BE2C (cell line): ENCODE results near the gene DNAJC8.

Source experiments
- DNase-seq: peaks from one replicate; pipeline ENCODE4 v3.0.0-alpha.2; 2020
- H3K27me3 ChIP-seq: fragments of 250-450 bp; sonication (Bioruptor Pico); 2 replicates; pipeline ENCODE4 v1.5.1; 2020; ENCODE audit warnings: mild to moderate bottlenecking
- H3K36me3 ChIP-seq: fragments of 250-450 bp; sonication (Bioruptor Pico); 2 replicates; pipeline ENCODE4 v1.5.1; 2020; ENCODE audit warnings: mild to moderate bottlenecking
- H3K4me1 ChIP-seq: fragments of 250-450 bp; sonication (Bioruptor Pico); 2 replicates; pipeline ENCODE4 v1.5.1; 2020
- H3K4me3 ChIP-seq: 2 replicates; pipeline ENCODE4 v1.5.1; 2011; ENCODE audit warnings: low read depth, low read length
- H3K9me3 ChIP-seq: fragments of 250-450 bp; sonication (Bioruptor Pico); 2 replicates; pipeline ENCODE4 v1.5.1; 2020
- CTCF ChIP-seq: IDR thresholded peaks from 2 replicates; pipeline ENCODE4 v1.5.1; 2012; ENCODE audit warnings: mild to moderate bottlenecking, low read depth, low read length

DNAJC8 gene

GRCh38 chr1:28200234-28200873 lies 32.5 kb downstream of the DNAJC8 start:
- H3K4me3 ChIP-seq: no peak overlapping the region
- peaks cover 4% of the 10 kb centered on the region for H3K36me3 ChIP-seq
- TF ChIP-seq CTCF: no peak
- no peaks in the 10 kb centered on the region for H3K9me3 ChIP-seq
- DNase-seq: no peak
- no peaks in the 10 kb centered on the region for H3K27me3 ChIP-seq
- H3K4me1 ChIP-seq: no peaks in the 10 kb centered on the region

GRCh38 chr1:28199328-28200233 lies 33.2 kb downstream of the DNAJC8 start:
- no peaks in the 10 kb centered on the region for H3K27me3 ChIP-seq
- no peak overlapping the region for H3K4me3 ChIP-seq
- no peaks in the 10 kb centered on the region for H3K4me1 ChIP-seq
- DNase-seq: no peak
- H3K36me3 ChIP-seq: peaks cover 4% of the 10 kb centered on the region
- TF ChIP-seq CTCF: no peak
- no peaks in the 10 kb centered on the region for H3K9me3 ChIP-seq

GRCh38 chr1:28197682-28198415 lies 35.0 kb downstream of the DNAJC8 start:
- Histone ChIP-seq H3K4me3 (no peak overlapping the region), H3K9me3 (no peaks in the 10 kb centered on the region), H3K36me3 (peaks cover 2% of the 10 kb centered on the region; the same call in 1 of the 2 replicates), H3K4me1 (no peaks in the 10 kb centered on the region), H3K27me3 (no peaks in the 10 kb centered on the region)
- TF ChIP-seq CTCF: no peak
- DNase-seq: no peak

- no peak for DNase-seq
- no peaks in the 10 kb centered on the region for H3K27me3 ChIP-seq
- H3K9me3 ChIP-seq: no peaks in the 10 kb centered on the region
- no peaks in the 10 kb centered on the region for H3K4me1 ChIP-seq
- no peaks in the 10 kb centered on the region; the same call in 1 of the 2 replicates for H3K36me3 ChIP-seq
- TF ChIP-seq CTCF: no peak
- H3K4me3 ChIP-seq: no peak overlapping the region
Observed at GRCh38 chr1:28196330-28196729, 36.5 kb downstream of the DNAJC8 start.

- H3K4me3 ChIP-seq: no peak overlapping the region
- no peaks in the 10 kb centered on the region; the same call in 1 of the 2 replicates for H3K36me3 ChIP-seq
- H3K9me3 ChIP-seq: no peaks in the 10 kb centered on the region
- H3K4me1 ChIP-seq: no peaks in the 10 kb centered on the region
- H3K27me3 ChIP-seq: no peaks in the 10 kb centered on the region
- no peak for DNase-seq
- no peak for TF ChIP-seq CTCF
Observed at GRCh38 chr1:28195780-28196179, 37.0 kb downstream of the DNAJC8 start.
